H1 (cell line): ENCODE results near the gene MUC22. TPM values are rescaled to one million over a fixed set of nuclear protein-coding genes. Genes with fewer than 3 reads are reported as not detected.
"Not testable (repeated sequence)": the region's sequence is repeated elsewhere in the genome, so short reads cannot be mapped to it uniquely, and the experiment has no call there.

Source experiments
- CTCF ChIA-PET: fragments of 300-600 bp; sonication (Branson Sonifier 250); formaldehyde crosslinking; loops from one replicate; lab custom pipeline; 2021; ENCODE audit not compliant: partially characterized antibody; lab: Charles Lee
- POLR2A ChIA-PET: fragments of 300-600 bp; sonication (Branson Sonifier 250); formaldehyde crosslinking; loops from one replicate; lab custom pipeline; 2021; ENCODE audit warnings: inconsistent platforms; ENCODE audit not compliant: partially characterized antibody; lab: Charles Lee
- DNase-seq, 2 experiments: peaks; one replicate each; pipeline versions ENCODE4 v3.0.0 to v3.0.0-alpha.2; 2010 to 2022; ENCODE audit warnings: low spot score in 2 of 2, low read depth in 1 of 2, mixed read lengths in 1 of 2
- FAIRE-seq: peaks from 2 replicates; lab custom pipeline; 2011; peaks lifted over from hg19 to GRCh38; lab: Jason Lieb, UNC
- H2AFZ ChIP-seq: 2 replicates; pipeline ENCODE4 v1.8.1; 2012; ENCODE audit warnings: low read length, inconsistent platforms
- H2AK5ac ChIP-seq: 2 replicates; pipeline ENCODE4 v1.6.1; 2013; ENCODE audit warnings: low read depth, low read length
- H2BK120ac ChIP-seq: replicated peaks from 2 replicates; pipeline ENCODE3; 2013; ENCODE audit warnings: low read depth, low read length, inconsistent platforms
- H2BK12ac ChIP-seq: 2 replicates; pipeline ENCODE4 v1.6.1; 2013; ENCODE audit warnings: low read depth, low read length
- H2BK15ac ChIP-seq: 2 replicates; pipeline ENCODE4 v1.6.1; 2013; ENCODE audit warnings: low read length
- H2BK20ac ChIP-seq: 2 replicates; pipeline ENCODE4 v1.6.1; 2013; ENCODE audit warnings: low read length
- H2BK5ac ChIP-seq: 2 replicates; pipeline ENCODE4 v1.6.1; 2013; ENCODE audit warnings: low read depth, low read length
- H3K14ac ChIP-seq: 2 replicates; pipeline ENCODE4 v1.6.1; 2013; ENCODE audit warnings: inconsistent platforms; ENCODE audit not compliant: insufficient read length
- H3K18ac ChIP-seq: 2 replicates; pipeline ENCODE4 v1.6.1; 2013; ENCODE audit warnings: low read length; ENCODE audit errors: extremely low read depth
- H3K23ac ChIP-seq: 2 replicates; pipeline ENCODE4 v1.6.1; 2013; ENCODE audit warnings: inconsistent platforms; ENCODE audit not compliant: insufficient read length
- H3K23me2 ChIP-seq: 2 replicates; pipeline ENCODE4 v1.6.1; 2013; ENCODE audit warnings: low read depth, low read length
- H3K27ac ChIP-seq: 2 replicates; pipeline ENCODE4 v1.6.1; 2011; ENCODE audit warnings: low read depth, low read length, inconsistent platforms
- H3K27me3 ChIP-seq, 4 experiments: replicated peaks in 1 of 4; 1 replicate in 1 of 4; 2 replicates in 3 of 4; pipeline versions ENCODE4 v1.6.1 to v1.8.1; 2011 to 2013; ENCODE audit warnings: low read length in 3 of 4, mild to moderate bottlenecking in 3 of 4, inconsistent platforms in 2 of 4, mixed read lengths in 2 of 4, moderate library complexity in 1 of 4; ENCODE audit not compliant: control insufficient read depth in 3 of 4, insufficient read depth in 3 of 4; ENCODE audit errors: extremely low read depth in 1 of 4
- H3K36me3 ChIP-seq, 4 experiments: 2 replicates each; pipeline versions ENCODE4 v1.6.1 to v1.8.1; 2011 to 2013; ENCODE audit warnings: mild to moderate bottlenecking in 4 of 4, low read length in 3 of 4, moderate library complexity in 2 of 4, control low read depth in 1 of 4, inconsistent platforms in 1 of 4; ENCODE audit not compliant: insufficient read depth in 4 of 4, control insufficient read depth in 2 of 4
- H3K4ac ChIP-seq: replicated peaks from 2 replicates; pipeline ENCODE3; 2013; ENCODE audit warnings: low read length, low read depth, mixed read lengths, inconsistent platforms; ENCODE audit not compliant: insufficient read length
- H3K4me1 ChIP-seq, 4 experiments: replicated peaks in 1 of 4; 1 replicate in 1 of 4; 2 replicates in 3 of 4; pipeline versions ENCODE4 v1.6.1 to v1.8.1; 2011 to 2013; ENCODE audit warnings: low read length in 3 of 4, inconsistent platforms in 2 of 4, mixed read lengths in 1 of 4; ENCODE audit not compliant: insufficient read depth in 4 of 4, control insufficient read depth in 3 of 4
- H3K4me2 ChIP-seq, 2 experiments: 2 replicates each; pipeline versions ENCODE4 v1.6.1 to v1.8.1; 2011 to 2013; ENCODE audit warnings: low read depth in 2 of 2, low read length in 2 of 2, control low read depth in 1 of 2, inconsistent platforms in 1 of 2, mild to moderate bottlenecking in 1 of 2; ENCODE audit not compliant: insufficient read depth in 1 of 2
- H3K4me3 ChIP-seq, 4 experiments: fragments of 200-600, 300-600 bp in 1 of 4; sonication (generic), shearing (Covaris generic), sonication (Bioruptor Twin) in 1 of 4; 2 replicates each; pipeline versions ENCODE4 v1.5.1 to v1.8.1; 2011 to 2016; ENCODE audit warnings: low read length in 4 of 4, low read depth in 3 of 4, control low read depth in 2 of 4, inconsistent platforms in 2 of 4, mild to moderate bottlenecking in 2 of 4, mixed read lengths in 1 of 4, moderate library complexity in 1 of 4; ENCODE audit not compliant: insufficient read depth in 2 of 4; ENCODE audit errors: extremely low read depth in 1 of 4
- H3K56ac ChIP-seq: replicated peaks from 2 replicates; pipeline ENCODE3; 2013; ENCODE audit warnings: low read depth, mild to moderate bottlenecking, mixed read lengths, low read length, inconsistent platforms; ENCODE audit not compliant: insufficient read length
- H3K79me1 ChIP-seq: 2 replicates; pipeline ENCODE4 v1.6.1; 2013; ENCODE audit warnings: low read depth, low read length, control low read depth
- H3K79me2 ChIP-seq, 2 experiments: 2 replicates each; pipeline versions ENCODE4 v1.6.1 to v1.8.1; 2012 to 2013; ENCODE audit warnings: low read length in 2 of 2, mild to moderate bottlenecking in 2 of 2, inconsistent platforms in 1 of 2; ENCODE audit not compliant: insufficient read depth in 2 of 2, control insufficient read depth in 1 of 2
- H3K9ac ChIP-seq, 4 experiments: replicated peaks in 1 of 4; 1 replicate in 1 of 4; 2 replicates in 3 of 4; pipeline versions ENCODE4 v1.6.1 to v1.8.1; 2011 to 2013; ENCODE audit warnings: low read depth in 3 of 4, low read length in 3 of 4, control low read depth in 2 of 4, mild to moderate bottlenecking in 2 of 4, moderate library complexity in 2 of 4, inconsistent platforms in 1 of 4; ENCODE audit errors: extremely low read depth in 1 of 4
- H3K9me3 ChIP-seq, 2 experiments: 2 replicates each; pipeline versions ENCODE4 v1.6.1 to v1.8.1; 2012 to 2013; ENCODE audit warnings: mild to moderate bottlenecking in 2 of 2, moderate library complexity in 2 of 2, control low read depth in 1 of 2, inconsistent platforms in 1 of 2, low read depth in 1 of 2, low read length in 1 of 2, mixed read lengths in 1 of 2; ENCODE audit not compliant: insufficient read depth in 2 of 2
- H4K20me1 ChIP-seq, 2 experiments: replicated peaks in 1 of 2; 2 replicates each; pipeline versions ENCODE3 to v1.8.1; 2011 to 2013; ENCODE audit warnings: inconsistent platforms in 2 of 2, low read length in 2 of 2, mild to moderate bottlenecking in 1 of 2; ENCODE audit not compliant: insufficient read depth in 2 of 2, control insufficient read depth in 1 of 2
- H4K5ac ChIP-seq: 2 replicates; pipeline ENCODE4 v1.6.1; 2013; ENCODE audit warnings: low read length, low read depth, mixed read lengths, inconsistent platforms; ENCODE audit not compliant: insufficient read length
- H4K8ac ChIP-seq: 2 replicates; pipeline ENCODE4 v1.8.0; 2013; ENCODE audit warnings: mild to moderate bottlenecking, moderate library complexity, low read length, inconsistent platforms; ENCODE audit not compliant: insufficient read depth; ENCODE audit errors: extremely low read depth
- H4K91ac ChIP-seq: replicated peaks from 2 replicates; pipeline ENCODE3; 2013; ENCODE audit warnings: low read length, mixed read lengths, inconsistent platforms; ENCODE audit not compliant: insufficient read length
- WGBS, 2 experiments: shearing (Covaris generic) in 1 of 2; methylation state at CpG; one replicate each; pipeline versions ENCODE4 v1.1.6 to v1.1.7; 2013 to 2015; ENCODE audit warnings: low lambda C conversion rate in 2 of 2, mixed read lengths in 2 of 2, inconsistent platforms in 1 of 2, low coverage in 1 of 2, missing lambda C conversion rate in 1 of 2; ENCODE audit not compliant: insufficient replicate concordance in 2 of 2, insufficient coverage in 1 of 2, insufficient read length in 1 of 2; ENCODE audit errors: extremely low coverage in 1 of 2, missing lambda C conversion rate in 1 of 2; 5-methylcytosine and 5-hydroxymethylcytosine counted together
- polyA plus RNA-seq, 7 experiments: library from polyadenylated mRNA; depleted of rRNA in 3 of 7; stranded (reverse) in 5 of 7; unstranded in 2 of 7; fragments of >200 nt in 5 of 7; fragments of 200-250 nt in 2 of 7; gene quantifications; 1 replicate in 5 of 7; 2 replicates in 1 of 7; 4 replicates in 1 of 7; pipeline versions ENCODE4 v1.2.1 to v1.2.3, GENCODE V29; 2011 to 2013; ENCODE audit warnings: missing spikeins in 2 of 7, mixed read lengths in 2 of 7
- total RNA-seq: library from RNA; stranded (reverse); fragmentation: NEBNext Ultra II Directional; extraction: Animal tissue kit (Norgen Biotek cat#: 25700); gene quantifications from 2 replicates; pipeline ENCODE4 v1.2.1, GENCODE V29; 2021

Gene MUC22
- total and polyA plus RNA-seq, 2 of the 8 experiments (the other 6 are each of a cell fraction or from before 2014, with no cell fraction given): 0.02 TPM; not detected in 1

DNA sequence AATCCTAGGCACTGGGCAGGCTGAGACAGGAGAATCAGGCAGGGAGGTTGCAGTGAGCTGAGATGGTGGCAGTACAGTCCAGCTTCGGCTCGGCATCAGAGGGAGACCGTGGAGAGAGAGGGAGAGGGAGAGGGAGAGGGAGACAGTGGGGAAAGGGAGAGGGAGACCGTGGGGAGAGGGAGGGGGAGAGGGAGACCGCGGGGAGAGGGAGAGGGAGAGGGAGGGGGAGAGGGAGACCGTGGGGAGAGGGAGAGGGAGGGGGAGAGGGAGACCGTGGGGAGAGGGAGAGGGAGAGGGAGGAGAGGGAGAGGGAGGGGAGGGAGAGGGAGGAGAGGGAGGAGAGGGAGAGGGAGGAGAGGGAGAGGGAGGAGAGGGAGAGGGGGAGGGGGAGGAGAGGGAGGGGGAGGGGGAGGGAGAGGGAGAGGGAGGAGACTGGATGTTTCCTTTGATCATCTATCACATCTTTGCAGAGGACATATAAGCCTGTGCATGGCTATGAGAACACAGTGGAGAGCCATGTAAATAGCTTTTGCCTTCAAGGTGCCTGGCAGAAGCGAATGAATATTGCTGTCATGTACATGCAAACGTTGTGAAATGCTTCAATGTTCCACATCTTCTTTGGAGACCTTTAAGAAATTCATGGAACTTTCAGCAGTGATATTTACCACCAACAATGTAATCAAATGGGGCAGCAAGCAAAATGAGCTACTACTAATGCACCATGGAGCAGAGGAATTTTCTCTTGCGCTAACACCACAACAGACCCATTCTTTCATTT, 57.8 kb downstream of the MUC22 start:
- H2AFZ ChIP-seq, H3K18ac ChIP-seq, H4K8ac ChIP-seq, DNase-seq, H3K4ac ChIP-seq, H3K23ac ChIP-seq, H3K27ac ChIP-seq, H3K9me3 ChIP-seq, H3K14ac ChIP-seq, H3K79me2 ChIP-seq, H3K23me2 ChIP-seq, H2BK20ac ChIP-seq, H4K91ac ChIP-seq, FAIRE-seq, H4K5ac ChIP-seq, H3K27me3 ChIP-seq, H3K4me2 ChIP-seq, H3K9ac ChIP-seq, H3K79me1 ChIP-seq, H3K56ac ChIP-seq, H4K20me1 ChIP-seq, H2BK15ac ChIP-seq, H2AK5ac ChIP-seq, H2BK5ac ChIP-seq, H3K4me3 ChIP-seq, H2BK120ac ChIP-seq, H2BK12ac ChIP-seq, H3K36me3 ChIP-seq: not testable (repeated sequence)
- POLR2A ChIA-PET: interaction anchor here (0.6 to 3.2 kb wide), 5 partner anchors 8 to 250 kb away, joined by 3 to 17 read pairs (median 3); partner anchors contain the start of gene VARS2
- peaks cover 3 to 15% (median 7%) of the 10 kb centered on the region in 4 experiments; a peak in 6 of 7 replicates for H3K4me1 ChIP-seq
- CTCF ChIA-PET: interaction anchor here (0.6 to 4.4 kb wide), 27 partner anchors 8 to 969 kb away, joined by 3 to 143 read pairs (median 5); partner anchors contain the start of genes CDSN, DDR1, MUCL3 and VARS2
- WGBS, 2 experiments: 59% methylated on average over 11 of the region's 11 CpGs; no CpG with 5 or more reads in 1 of the 2 experiments
